HG03457 (cell line): ENCODE results near the gene ARID5B.

Source experiments
- ATAC-seq: cut with Tn5 transposase; IDR thresholded peaks from one replicate; pipeline ENCODE4 v1.9.1; 2021; ENCODE audit warnings: moderate number of reproducible peaks; ENCODE audit not compliant: unreplicated experiment

ARID5B gene

DNA sequence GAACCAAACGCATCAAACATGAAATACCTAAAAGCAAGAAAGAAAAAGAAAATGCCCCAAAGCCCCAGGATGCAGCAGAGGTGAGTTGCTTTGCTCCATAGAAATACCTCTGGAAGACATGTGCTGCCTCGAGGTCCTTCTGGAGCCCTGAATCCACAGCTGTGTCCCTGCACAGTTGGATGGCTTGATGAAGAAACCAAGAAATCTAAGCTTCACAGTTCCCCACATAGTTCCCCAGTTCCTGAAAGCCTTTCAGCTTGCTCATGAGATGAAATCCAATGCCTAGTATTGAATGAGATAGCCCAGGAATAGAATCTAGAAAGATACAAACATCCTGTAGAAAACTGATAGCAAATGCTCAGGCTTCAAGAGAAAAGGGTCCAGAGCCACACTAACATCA, 184.3 kb downstream of the ARID5B start:
- no peak for ATAC-seq

DNA sequence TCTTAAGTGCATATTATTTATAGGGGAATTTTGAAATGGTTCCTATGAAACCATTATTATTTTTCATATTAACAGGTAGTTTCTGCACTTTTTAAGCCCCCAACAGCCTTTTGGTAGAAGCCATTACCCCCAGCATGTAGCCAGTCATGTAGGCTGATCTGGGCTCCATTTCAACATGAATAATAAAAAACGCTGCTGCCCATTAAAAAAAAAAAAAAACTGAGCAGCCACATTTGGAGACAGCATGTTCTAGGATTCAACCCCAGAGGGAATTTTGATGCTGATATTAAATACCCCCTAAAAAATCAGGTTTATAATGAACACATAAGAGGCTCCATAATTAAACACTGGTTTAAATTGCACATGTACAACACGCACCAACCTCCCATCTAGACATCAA, 185.8 kb downstream of the ARID5B start:
- ATAC-seq, result no peak

DNA sequence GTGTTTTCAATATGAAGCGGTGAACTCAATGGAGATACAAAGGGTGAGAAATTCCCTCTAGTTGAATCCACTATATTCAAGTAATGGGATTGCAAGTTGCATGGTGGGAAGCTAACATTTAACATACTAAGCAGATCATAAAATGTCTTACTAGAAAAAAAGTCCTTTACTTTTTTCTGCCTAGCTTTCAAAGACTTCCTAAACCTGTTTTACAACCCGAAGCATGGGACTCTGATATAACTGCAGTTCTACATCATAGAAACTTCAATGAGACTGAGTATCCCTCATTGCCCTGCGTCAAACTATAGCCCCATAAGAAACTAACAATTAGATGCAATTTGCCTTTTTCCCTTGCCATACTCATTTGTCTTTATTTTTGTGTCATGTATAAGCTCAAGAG, 187.3 kb downstream of the ARID5B start:
- ATAC-seq, result no peak

DNA sequence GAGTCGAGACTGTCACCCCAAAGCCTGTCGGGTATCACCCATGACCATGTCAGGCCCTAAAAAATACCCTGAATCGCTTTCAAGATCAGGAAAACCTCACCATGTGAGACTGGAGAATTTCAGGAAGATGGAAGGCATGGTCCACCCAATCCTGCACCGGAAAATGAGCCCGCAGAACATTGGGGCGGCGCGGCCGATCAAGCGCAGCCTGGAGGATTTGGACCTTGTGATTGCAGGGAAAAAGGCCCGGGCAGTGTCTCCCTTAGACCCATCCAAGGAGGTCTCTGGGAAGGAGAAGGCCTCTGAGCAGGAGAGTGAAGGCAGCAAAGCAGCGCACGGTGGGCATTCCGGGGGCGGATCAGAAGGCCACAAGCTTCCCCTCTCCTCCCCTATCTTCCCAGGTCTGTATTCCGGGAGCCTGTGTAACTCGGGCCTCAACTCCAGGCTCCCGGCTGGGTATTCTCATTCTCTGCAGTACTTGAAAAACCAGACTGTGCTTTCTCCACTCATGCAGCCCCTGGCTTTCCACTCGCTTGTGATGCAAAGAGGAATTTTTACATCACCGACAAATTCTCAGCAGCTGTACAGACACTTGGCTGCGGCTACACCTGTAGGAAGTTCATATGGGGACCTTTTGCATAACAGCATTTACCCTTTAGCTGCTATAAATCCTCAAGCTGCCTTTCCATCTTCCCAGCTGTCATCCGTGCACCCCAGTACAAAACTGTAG, 191.0 kb downstream of the ARID5B start:
- no peak for ATAC-seq

DNA sequence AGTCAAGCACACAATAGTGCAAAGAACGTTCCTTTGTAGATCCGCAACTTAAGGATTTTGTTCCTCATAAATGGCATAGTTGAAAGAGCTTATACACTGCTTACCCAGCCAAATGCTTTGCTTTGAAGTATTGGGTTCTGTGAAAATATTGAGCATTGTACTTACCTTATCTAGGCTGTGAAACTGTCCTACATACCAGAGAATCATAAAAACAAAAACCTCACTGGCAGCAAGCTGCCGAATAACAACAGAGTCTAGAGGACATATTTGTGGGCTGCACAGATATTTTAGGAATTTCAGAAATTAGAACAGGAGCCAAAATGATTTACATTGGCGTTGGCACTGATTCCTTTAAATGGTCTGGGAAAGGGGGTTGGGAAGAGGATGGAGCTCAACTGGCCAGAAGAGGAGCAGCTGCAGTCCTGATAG, 192.4 kb downstream of the ARID5B start:
- no peak for ATAC-seq

DNA sequence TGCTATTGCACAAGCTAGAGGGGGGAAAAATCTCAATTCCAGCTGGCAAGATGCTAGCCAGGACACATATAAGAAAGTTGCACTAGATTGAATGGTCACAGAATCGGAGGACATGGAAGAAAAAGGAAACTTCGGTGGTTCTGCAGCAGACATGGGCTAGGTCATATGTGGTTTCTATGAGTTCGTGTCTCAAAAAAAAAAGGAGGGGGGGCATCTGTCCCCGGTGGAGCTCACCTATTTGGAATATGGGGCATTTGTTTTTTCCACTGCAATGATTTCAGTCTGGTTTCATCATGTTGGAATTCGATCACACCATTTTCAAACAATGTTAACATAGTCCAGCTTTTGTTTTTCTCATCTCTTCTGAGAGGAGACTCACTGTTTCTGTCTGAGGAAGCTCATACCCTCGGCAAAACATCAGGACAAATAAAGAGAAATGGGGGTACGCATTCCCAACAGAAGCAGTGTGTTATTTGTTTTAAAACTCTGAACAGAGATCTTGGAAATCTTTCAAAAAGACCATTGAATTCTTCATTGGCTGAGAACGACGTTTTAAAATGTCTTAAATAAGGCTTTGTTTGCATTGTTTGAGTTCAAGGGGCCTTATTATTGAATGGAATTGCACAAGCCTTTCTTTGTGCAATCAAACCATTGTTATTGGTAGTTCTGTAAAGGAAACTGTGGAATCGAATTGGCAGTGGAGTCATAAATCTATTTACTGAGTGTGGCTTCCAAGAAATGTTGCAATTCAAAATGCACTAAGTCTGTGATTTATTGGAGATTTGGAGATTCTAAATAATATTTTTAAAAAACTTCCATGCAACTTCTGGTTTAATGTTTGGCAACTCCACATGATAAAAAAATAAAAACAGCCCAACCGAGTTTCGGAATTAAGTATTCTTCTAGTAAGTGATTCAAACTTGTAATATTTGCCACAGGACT, 194.0 kb downstream of the ARID5B start:
- no peak for ATAC-seq

DNA sequence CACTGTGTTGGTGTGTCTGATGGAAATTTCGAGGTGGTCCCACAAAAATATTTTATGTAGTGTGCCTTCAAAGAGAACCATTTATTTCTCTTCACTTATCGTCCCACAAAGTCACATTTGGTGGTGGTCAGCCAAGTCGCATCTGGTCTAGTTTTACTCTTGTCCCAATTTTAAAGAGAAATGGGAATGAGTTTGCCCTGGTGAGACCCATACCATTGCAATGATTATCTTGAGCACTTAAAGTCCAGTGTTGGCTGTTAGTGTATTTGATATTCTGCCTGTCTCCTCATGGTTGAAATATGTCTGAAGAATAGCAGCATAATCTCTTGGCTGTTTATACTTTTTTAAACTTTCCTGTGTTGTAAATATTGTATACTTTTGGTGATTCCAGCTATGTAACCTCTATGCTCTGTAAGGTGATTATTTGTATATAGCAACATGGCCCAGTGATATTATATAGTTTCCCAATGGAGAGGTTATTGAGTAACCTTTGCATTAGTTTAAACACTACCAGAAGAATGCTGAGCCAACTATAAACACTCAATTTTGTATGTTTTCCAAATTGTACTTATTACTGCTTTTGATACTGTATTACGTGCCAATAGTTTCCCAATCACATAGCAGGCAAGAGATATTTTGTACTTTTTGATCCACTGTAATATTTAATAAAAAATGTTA, 194.9 kb downstream of the ARID5B start:
- ATAC-seq, result no peak

DNA sequence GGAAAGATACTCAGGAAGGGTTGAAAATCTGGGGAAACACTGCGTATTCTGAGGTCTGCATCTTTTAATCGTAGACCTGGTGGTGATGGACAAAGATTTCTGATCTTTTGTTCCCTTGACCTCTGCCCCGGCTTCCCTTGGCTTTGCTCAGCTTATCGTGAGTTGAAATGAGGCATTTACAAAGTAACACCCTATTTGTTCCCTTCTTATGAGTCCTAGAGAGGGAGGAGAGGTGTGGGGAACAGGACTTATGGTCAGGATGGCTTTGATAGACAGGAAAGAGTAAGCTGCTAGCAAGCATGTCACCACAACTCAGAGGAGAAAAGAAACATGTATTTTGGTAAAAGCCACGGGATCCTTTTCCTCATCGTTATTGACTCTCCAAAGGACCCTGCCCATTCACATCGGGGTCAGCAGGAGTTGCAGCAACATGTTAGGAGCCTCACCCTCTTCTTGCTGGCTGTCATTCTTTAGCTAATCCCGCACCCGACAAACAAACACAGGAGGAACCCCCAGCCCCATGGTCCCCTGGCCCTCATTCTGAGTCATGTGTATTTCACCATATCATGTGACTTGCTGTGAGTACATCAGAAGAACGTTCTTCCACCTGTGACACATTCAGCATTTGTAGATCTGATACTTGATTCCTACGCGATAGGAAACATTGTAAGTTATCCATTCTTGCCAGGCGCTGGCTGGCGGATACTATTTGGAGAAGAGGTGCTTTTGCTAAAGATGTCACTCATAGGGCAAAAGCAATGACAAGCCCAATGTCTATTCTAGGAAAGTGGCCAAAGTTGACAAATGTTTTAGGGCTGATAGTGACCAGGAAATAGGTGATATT, 197.0 kb downstream of the ARID5B start:
- ATAC-seq, result no peak

DNA sequence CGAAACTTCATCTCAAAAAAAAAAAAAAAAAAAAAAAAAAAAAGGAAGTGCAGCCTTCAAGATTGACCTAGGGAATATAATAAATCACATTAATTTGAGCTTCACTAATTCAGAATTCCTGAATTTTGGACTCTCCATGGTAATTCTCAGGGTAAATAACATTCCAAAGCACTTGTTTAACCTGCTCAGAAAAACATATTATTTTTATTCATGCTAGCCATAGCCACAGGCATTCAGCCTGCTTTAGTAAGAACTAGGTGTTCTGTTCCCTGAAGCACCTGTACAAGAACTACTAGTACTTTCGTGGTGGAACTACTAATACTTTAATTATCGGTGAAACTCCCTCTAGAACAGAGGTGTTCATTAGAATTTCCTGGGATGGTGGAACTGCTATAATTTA, 197.8 kb downstream of the ARID5B start:
- ATAC-seq, result no peak

DNA sequence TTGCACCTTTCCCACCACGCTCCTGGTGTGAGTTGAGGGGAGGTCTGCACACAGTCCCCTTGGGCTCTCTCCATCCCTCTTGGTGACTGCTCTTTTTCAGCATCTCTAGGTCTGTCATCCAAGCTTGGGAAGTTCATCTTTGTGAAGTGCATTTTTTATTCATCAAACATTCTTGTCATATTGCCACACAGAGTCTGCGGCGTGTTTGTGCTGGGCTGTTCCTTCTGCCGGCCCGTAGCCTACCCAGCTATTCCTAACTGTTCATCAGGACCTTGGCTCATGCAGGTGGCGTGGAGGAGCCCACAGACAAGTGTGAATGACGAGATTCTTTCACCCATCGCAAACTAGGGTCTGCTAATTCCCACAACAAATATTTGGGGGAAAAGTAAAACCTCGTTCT, 202.4 kb downstream of the ARID5B start:
- no peak for ATAC-seq

DNA sequence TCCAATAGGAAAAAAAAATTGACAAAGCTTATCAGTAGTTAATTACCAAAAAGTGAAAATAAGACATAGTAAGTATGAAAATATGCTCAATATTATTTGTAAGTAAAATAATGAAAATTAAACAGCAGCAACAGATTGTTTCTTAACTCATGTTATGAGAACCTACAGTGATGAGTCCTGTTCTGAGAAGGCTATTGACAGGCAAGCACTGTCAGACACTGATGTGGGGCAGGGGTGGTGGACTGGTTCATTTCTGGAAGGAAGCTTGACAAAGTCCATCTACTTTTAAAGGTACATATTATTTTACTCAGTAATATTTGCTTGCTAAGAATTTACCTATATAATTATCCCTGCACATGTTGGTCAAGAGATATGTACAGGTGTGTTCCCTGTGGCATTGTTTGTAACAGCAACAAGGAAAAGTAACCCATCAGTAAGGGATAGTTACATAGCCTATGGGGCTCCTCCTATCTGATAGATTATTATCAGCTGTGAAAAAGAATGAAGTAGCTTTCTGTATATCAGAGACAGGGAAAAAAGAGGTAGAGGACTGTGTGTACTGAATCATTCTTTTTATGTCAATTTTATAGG, 205.5 kb downstream of the ARID5B start:
- no peak for ATAC-seq

DNA sequence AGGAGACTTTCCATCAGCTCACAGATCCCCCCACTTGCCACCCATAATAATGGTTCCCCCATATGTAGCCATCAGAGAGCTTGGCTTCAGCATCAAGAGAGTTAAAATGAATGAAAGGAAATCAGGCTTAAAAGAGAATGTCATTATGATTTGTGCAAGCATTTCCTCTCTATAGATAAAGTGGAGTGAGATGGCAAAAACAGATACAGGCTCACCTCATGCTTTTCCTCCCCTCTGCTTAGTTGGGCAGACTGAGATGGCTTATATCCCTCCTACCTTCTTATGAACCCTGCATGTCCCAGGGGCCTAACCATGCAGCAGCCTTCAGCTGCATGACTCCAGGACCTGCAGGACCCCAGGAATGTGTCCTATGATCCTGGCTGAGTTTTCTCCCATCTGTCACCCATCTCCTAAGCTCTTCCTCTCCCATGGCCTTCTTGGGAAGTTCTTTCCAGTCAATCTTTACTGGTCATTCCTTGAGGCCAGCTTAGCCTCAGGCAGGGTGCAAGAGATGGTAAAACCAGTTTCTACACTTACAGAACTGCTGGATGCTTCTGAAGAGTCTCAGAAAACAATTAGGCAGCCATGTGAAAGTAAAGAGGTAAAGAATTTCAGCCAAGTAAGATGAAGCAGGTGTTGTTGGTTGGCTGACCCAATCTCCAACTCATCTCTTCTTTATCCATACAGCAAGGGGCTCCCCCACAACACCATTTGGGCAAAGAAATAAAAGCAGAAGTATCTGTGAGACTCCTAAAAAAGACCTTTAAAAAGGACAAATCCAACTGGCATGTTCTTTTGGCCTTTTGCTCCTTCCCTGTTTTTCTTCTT, 207.5 kb downstream of the ARID5B start:
- no peak for ATAC-seq

DNA sequence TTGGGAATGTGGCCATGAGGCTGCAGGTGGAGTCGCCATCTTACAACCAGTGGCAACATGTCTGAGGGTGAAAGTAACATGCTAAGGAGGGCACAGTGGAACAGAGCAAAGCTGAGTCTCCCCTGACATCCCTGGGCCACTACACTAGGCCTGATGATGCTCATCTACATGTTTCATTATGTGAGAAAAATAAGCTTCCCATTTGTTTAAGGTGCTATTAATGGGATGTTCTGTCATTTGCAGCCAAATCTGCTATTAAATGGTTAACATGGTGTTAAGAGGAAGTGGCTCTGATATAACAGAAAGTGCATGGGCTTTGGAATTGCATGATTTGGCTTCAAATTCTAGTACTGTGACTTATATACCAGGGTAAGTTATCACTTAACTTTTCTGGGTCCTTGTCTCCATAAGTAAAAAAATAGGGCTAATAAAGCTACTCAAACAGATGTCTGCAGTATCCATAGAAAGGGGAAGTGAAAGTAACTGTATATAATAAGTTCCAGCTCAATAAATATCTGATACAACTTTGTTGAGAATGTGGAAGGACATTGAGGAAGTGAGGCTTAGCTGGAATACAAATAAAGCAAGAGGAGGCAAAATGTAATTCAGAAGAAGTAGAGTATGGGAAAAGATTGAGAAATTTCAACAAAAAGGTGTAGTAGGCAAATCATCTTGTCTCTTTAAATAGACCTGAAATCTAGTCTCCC, 208.2 kb downstream of the ARID5B start:
- ATAC-seq, result peak; percentile 71

DNA sequence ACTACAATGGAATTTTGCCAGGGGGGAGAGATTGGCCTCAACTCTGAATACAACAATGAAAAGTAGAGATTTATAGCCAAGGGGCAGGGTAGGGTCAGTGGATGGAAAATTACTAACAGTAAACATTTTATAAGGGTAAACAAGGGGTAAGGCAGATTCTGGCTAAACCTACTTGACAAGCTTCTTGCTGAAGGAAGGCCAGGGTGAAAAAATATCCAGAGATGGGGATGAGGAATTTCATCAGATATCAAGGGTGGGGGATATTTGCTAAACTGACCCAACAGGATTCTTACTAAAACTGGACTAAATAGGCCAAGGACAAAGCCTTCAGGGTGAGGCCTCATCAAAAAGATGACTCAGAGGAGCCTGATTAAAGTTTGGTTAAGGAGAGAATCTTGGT, 210.8 kb downstream of the ARID5B start:
- no peak for ATAC-seq

DNA sequence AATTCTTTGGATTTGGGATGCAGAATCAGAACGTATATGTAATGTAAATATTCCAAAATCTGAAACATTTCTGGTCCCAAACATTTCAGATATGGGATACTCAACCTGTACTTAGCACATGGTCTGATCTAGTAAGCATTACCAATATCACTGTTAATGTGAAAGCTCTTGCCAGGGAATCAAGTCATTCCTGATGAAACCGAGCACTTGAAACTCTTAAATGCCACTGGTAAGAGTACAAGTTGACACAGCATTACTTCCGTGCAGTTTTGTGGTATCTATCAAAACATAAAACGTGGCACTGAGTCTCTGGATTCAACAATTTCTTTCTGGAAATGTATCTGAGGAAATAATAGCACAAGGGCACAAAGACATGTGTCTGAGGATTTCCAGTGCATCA, 211.5 kb downstream of the ARID5B start:
- ATAC-seq, result no peak

DNA sequence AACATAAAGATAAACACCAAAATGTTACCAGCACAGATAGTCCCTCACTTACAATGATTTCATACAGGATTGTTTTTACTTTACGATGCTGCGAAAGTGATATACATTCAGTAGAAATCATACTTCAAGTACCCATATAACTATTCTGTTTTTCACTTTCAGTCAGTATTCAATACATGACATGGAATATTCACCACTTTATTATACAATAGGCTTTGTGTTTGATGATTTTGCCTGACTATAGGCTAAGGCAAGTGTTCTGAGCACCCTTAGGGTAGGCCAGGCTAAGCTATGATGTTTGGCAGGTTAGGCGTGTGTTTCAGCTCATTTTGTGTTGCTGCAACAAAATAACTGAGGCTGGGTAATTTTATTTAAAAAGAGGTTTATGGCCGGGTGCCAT, 212.2 kb downstream of the ARID5B start:
- ATAC-seq, result no peak

DNA sequence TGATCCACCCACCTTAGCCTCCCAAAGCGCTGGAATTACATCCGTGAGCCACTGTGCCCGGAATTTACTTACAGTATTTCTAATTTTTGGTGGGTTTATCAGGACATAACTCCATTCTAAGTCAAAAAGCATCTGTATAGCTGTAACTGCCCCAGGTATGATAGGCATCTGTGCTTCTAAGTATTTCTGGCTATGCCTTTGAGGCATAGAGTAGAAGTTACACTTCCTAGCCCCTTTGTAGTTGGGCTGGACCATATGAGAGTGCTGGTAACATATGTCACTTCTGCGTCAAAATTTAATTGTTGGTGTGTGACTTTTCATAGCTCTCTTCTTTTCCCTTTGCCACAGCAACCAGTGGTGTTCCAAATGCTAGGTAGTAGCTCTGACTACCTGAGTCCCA, 213.8 kb downstream of the ARID5B start:
- no peak for ATAC-seq

DNA sequence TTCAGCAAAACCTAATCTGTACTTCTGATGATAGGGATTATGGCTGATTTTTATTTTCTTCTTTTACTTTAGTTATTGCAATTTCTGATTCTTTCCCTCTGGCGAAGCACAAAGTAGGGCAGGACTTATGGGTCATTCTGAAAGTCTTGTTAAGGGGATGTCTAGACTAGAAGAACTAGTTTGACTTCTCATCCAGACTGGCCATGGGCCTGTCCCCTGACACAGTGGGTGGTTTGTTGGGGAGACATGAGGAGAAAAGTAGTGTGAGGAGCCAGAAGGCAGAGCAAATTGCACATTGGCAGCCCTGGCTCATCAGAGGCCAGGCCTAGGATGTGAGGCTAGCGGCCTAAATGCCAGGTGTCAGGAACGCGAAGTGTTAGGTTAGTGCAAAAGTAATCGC, 214.3 kb downstream of the ARID5B start:
- ATAC-seq, result no peak

DNA sequence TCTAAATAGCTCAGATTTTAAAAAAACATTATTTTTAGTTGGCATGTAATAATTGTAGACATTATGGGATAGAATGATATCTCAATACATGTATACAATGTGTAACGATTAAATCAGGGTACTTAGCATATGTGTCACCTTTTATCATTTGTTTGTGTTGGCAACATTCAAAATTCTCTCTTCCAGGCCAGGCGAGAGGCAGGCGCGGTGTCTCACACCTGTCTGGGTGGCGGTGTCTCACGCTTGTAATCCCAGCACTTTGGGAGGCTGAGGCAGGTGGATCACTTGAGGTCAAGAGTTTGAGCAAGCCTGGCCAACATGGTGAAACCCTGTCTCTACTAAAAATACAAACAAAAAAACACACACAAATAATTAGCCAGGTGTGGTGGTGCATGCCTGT, 215.4 kb downstream of the ARID5B start:
- no peak for ATAC-seq
